HCT116 (cell line): ENCODE data around the gene SBK2. TPM values are rescaled to one million over a fixed set of nuclear protein-coding genes. Genes with fewer than 3 reads are reported as not detected.
A peak's percentile ranks its signal among the peaks of the same experiment; 100 is the strongest.

Source experiments
- ATAC-seq: fragments of 200-7000 bp; cut with Tn5 transposase; 2 replicates; pipeline ENCODE4 v1.9.1; 2020; ENCODE audit warnings: mild to moderate bottlenecking, moderate library complexity
- BruUV-seq: library from RNA; stranded (reverse); fragments of 400-500 nt; replicated peaks from 2 replicates; lab custom pipeline; 2021; lab: Mats Ljungman, UMichigan
- CTCF ChIA-PET: fragments of 300-600 bp; sonication (Branson Sonifier 250); formaldehyde crosslinking; loops from one replicate; lab custom pipeline; 2021; ENCODE audit warnings: antibody characterized with exemption; lab: Charles Lee
- POLR2A ChIA-PET: fragments of 300-600, 350-600 bp; sonication (Branson Sonifier 250); formaldehyde crosslinking; loops from one replicate; lab custom pipeline; 2021; ENCODE audit warnings: antibody characterized with exemption; lab: Charles Lee
- RAD21 ChIA-PET, 2 experiments: fragments of 300-600 bp; sonication (Branson Sonifier 250); formaldehyde crosslinking; loops; one replicate each; lab custom pipeline; 2023; ENCODE audit warnings: low total read pairs in 2 of 2; ENCODE audit not compliant: uncharacterized antibody in 2 of 2, unreplicated experiment in 2 of 2, low non-redundant PET in 1 of 2; lab: Charles Lee
- DNase-seq: peaks from one replicate; pipeline ENCODE4 v3.0.0-alpha.2; 2010; ENCODE audit warnings: low read depth, low spot score
- H2AFZ ChIP-seq: fragments of 200-600 bp; shearing (Covaris generic), sonication (generic); 2 replicates; pipeline ENCODE4 v1.6.1; 2017; ENCODE audit warnings: low read depth, mixed run types, mixed read lengths, antibody characterized with exemption, low read length; ENCODE audit not compliant: poor library complexity, severe bottlenecking
- H3K27ac ChIP-seq: 2 replicates; pipeline ENCODE4 v1.5.1; 2012; ENCODE audit warnings: low read depth, low read length
- H3K27me3 ChIP-seq: fragments of 200-600 bp; sonication (generic); 2 replicates; pipeline ENCODE4 v1.6.1; 2016; ENCODE audit warnings: mixed run types, low read length, mixed read lengths; ENCODE audit not compliant: insufficient read depth
- H3K36me3 ChIP-seq, 2 experiments: fragments of 200-500 bp in 1 of 2; fragments of 200-600 bp in 1 of 2; sonication (Bioruptor generic) in 1 of 2; sonication (generic) in 1 of 2; 2 replicates each; pipeline versions ENCODE4 v1.5.1 to v1.6.1; 2014 to 2016; ENCODE audit warnings: low read length in 2 of 2, inconsistent platforms in 1 of 2, mixed read lengths in 1 of 2, mixed run types in 1 of 2; ENCODE audit not compliant: insufficient read depth in 2 of 2, control insufficient read depth in 1 of 2
- H3K4me1 ChIP-seq, 2 experiments: fragments of 200-600 bp in 1 of 2; sonication (generic) in 1 of 2; 2 replicates each; pipeline versions ENCODE4 v1.5.1 to v1.6.1; 2012 to 2017; ENCODE audit warnings: low read length in 2 of 2, inconsistent platforms in 1 of 2, mild to moderate bottlenecking in 1 of 2, mixed read lengths in 1 of 2, mixed run types in 1 of 2, moderate library complexity in 1 of 2; ENCODE audit not compliant: insufficient read depth in 2 of 2, control insufficient read depth in 1 of 2
- H3K4me2 ChIP-seq: fragments of 200-600 bp; sonication (generic); 2 replicates; pipeline ENCODE4 v1.6.1; 2017; ENCODE audit warnings: mixed run types, low read length, mixed read lengths
- H3K4me3 ChIP-seq, 2 experiments: fragments of 200-600 bp in 1 of 2; sonication (generic) in 1 of 2; replicated peaks in 1 of 2; 2 replicates each; pipeline ENCODE4 v1.5.1; 2011 to 2016; ENCODE audit warnings: low read length in 2 of 2, control low read depth in 1 of 2, low read depth in 1 of 2, mild to moderate bottlenecking in 1 of 2, mixed read lengths in 1 of 2, mixed run types in 1 of 2
- H3K79me2 ChIP-seq: fragments of 200-600 bp; sonication (generic); 2 replicates; pipeline ENCODE4 v1.6.1; 2017; ENCODE audit warnings: mild to moderate bottlenecking, mixed run types, low read length, moderate library complexity, mixed read lengths; ENCODE audit not compliant: insufficient read depth
- H3K9ac ChIP-seq: fragments of 200-600 bp; sonication (generic); 2 replicates; pipeline ENCODE4 v1.6.1; 2016; ENCODE audit warnings: low read length, mixed read lengths
- H3K9me2 ChIP-seq: fragments of 200-600 bp; sonication (generic), shearing (Covaris generic); 2 replicates; pipeline ENCODE4 v1.6.1; 2017; ENCODE audit warnings: mixed run types, mild to moderate bottlenecking, moderate library complexity; ENCODE audit not compliant: insufficient read depth
- H3K9me3 ChIP-seq, 2 experiments: fragments of 200-500 bp in 1 of 2; fragments of 200-600 bp in 1 of 2; sonication (Bioruptor generic) in 1 of 2; sonication (generic) in 1 of 2; 2 replicates each; pipeline ENCODE4 v1.6.1; 2014 to 2017; ENCODE audit warnings: low read length in 2 of 2, mixed read lengths in 2 of 2, inconsistent platforms in 1 of 2, low read depth in 1 of 2, mild to moderate bottlenecking in 1 of 2, mixed run types in 1 of 2, moderate library complexity in 1 of 2; ENCODE audit not compliant: control insufficient read depth in 1 of 2, insufficient read depth in 1 of 2
- H4K20me1 ChIP-seq: fragments of 200-600 bp; sonication (generic), shearing (Covaris generic); 2 replicates; pipeline ENCODE4 v1.6.1; 2017; ENCODE audit warnings: mixed run types, mild to moderate bottlenecking, moderate library complexity; ENCODE audit not compliant: insufficient read depth
- CEBPB ChIP-seq: IDR thresholded peaks from 2 replicates; pipeline ENCODE4 v1.6.1; 2012; ENCODE audit warnings: low read depth
- ELF1 ChIP-seq: IDR thresholded peaks from 2 replicates; pipeline ENCODE4 v1.6.1; 2012; ENCODE audit warnings: low read depth, borderline replicate concordance
- EZH2phosphoT487 ChIP-seq: fragments of 200-600 bp; IDR thresholded peaks from 2 replicates; pipeline ENCODE4 v1.6.1; 2018; ENCODE audit warnings: antibody characterized with exemption, borderline replicate concordance
- POLR2A ChIP-seq: IDR thresholded peaks from 2 replicates; pipeline ENCODE4 v1.7.0; 2011; ENCODE audit warnings: borderline replicate concordance; ENCODE audit not compliant: insufficient read depth, insufficient read length; ENCODE audit errors: extremely low read depth
- POLR2AphosphoS5 ChIP-seq: IDR thresholded peaks from 2 replicates; pipeline ENCODE4 v1.6.1; 2011; ENCODE audit warnings: mild to moderate bottlenecking, low read depth, low read length, moderate library complexity
- YY1 ChIP-seq: IDR thresholded peaks from 2 replicates; pipeline ENCODE4 v1.6.1; 2011; ENCODE audit warnings: low read length, low read depth, moderate library complexity, mild to moderate bottlenecking; ENCODE audit not compliant: insufficient replicate concordance; ENCODE audit errors: extremely low read depth
- ZFX ChIP-seq: fragments of 450-650 bp; IDR thresholded peaks from 2 replicates; pipeline ENCODE4 v1.6.1; 2017
- ZNF274 ChIP-seq: fragments of 200-500 bp; sonication (Bioruptor generic); IDR thresholded peaks from 2 replicates; pipeline ENCODE4 v1.6.1; 2014; ENCODE audit warnings: mild to moderate bottlenecking, low read depth, low read length, inconsistent platforms
- intact Hi-C: fragments of 100-400 bp; cut with micrococcal nuclease; formaldehyde crosslinking; loops from 2 replicates; pipeline ENCODE4 v1.10.0; 2022
- total RNA-seq: library from RNA; stranded (reverse); gene quantifications from one replicate; pipeline ENCODE4 v1.2.1, GENCODE V29; 2021; ENCODE audit not compliant: unreplicated experiment
- TF ChIP-seq, protein P1 (sequence below): IDR thresholded peaks from 2 replicates; pipeline ENCODE4 v1.6.1; 2012

SBK2 gene
- total RNA-seq, 1 experiment from 2014 or later = 0.30 TPM

DNA sequence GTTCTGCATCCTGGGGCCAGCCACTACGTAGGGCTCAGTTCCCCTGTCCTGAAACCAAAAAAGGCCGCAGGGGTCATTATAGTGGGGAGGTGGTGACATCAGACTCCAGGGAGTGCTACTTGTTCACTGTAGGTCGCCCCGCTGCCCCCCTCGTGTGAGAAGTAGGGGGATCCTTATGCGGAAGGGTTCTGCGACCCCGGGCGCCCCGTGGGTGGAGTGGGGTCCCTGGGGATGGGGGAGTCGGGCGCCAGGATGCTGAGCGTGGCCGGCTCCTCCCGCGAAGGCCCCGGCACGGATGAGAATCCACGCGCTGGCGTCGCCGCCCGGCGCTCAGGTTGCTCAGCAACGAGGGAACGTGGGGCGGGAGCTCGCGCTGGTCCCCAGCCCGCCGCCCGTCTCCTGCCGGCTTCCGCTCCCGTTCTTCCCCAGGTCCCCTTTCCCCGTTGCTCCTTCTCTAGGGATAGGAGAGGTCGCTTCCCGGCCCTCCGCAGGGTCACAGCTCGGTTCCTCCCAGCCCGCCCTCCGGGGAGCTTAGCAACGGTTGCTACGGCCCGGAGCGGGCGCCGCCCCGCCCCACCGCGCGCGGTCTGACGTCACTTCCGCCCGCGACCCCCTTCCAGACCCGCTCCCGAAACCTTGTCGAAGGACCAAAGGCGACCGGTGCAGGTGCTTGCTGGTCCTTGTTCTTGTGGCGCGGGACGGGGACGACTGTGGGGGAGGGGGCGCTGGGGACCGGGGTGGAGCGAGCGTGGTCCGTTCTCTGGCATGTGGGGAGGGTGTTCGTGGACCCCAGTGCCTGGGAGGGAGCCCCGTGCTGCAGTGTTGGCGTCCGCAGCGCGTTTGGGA lies 52.1 kb downstream of the SBK2 start, which contains the start of gene NAT14:
Gene NAT14, plus strand, starts transcription at position 596 of the 846 bp plus-strand sequence. CDS start 521 bp downstream, outside the sequence.
- peak within 1 kb of the TSS; percentile 85 for H3K27ac ChIP-seq
- H4K20me1 ChIP-seq = no peaks in the 10 kb centered on the region
- H3K9me2 ChIP-seq = no peaks in the 10 kb centered on the region
- no peaks in the 10 kb centered on the region for H3K27me3 ChIP-seq
- peaks cover 7% of the 10 kb centered on the region; the same call in 1 of the 2 replicates for H3K79me2 ChIP-seq
- intact Hi-C loops = no loop called here
- no peaks in the 10 kb centered on the region for H3K36me3 ChIP-seq
- no TSS peak for BruUV-seq
- ATAC-seq (peak; percentile 75), DNase-seq (no peak)
- ChIA-PET RAD21 (no interaction called here), POLR2A (interaction anchor here (0.7 to 1.3 kb wide), 4 partner anchors 8 to 138 kb away, joined by 3 to 8 read pairs (median 5); partner anchors contain the start of gene ZNF628), CTCF (interaction anchor here (0.9 kb wide), 1 partner anchor 19 kb away, joined by 4 read pairs; no protein-coding TSS in a partner anchor)
- H3K4me3 ChIP-seq = peak within 1 kb of the TSS; percentile 79 to 80
- H3K4me2 ChIP-seq = peak within 1 kb of the TSS; percentile 97
- peak within 1 kb of the TSS; percentile 97 for H3K9ac ChIP-seq
- H3K4me1 ChIP-seq = peaks cover 10 to 34% of the 10 kb centered on the region in 2 experiments; a peak in 3 of 4 replicates
- H2AFZ ChIP-seq = no peak within 1 kb of the TSS
- no peak for TF ChIP-seq ELF1
- TF ChIP-seq POLR2AphosphoS5 = peak; percentile 63
- no peaks in the 10 kb centered on the region for H3K9me3 ChIP-seq

- intact Hi-C loops = no loop called here
- BruUV-seq = no TSS peak
- peaks cover 10 to 34% of the 10 kb centered on the region in 2 experiments; a peak in 3 of 4 replicates for H3K4me1 ChIP-seq
- CTCF ChIA-PET = interaction anchor here (0.9 kb wide), 1 partner anchor 20 kb away, joined by 4 read pairs; no protein-coding TSS in a partner anchor
- H3K36me3 ChIP-seq = no peaks in the 10 kb centered on the region
- H2AFZ ChIP-seq = no peak overlapping the region
- no peaks in the 10 kb centered on the region for H3K9me2 ChIP-seq
- no peaks in the 10 kb centered on the region for H3K9me3 ChIP-seq
- peak overlapping the region; percentile 97 for H3K4me2 ChIP-seq
- DNase-seq (no peak), ATAC-seq (no peak; the same call in 1 of the 2 replicates)
- RAD21 ChIA-PET = no interaction called here
- no peaks in the 10 kb centered on the region for H3K27me3 ChIP-seq
- POLR2A ChIA-PET = interaction anchor here (1.2 to 1.3 kb wide), 2 partner anchors 7 to 10 kb away, joined by 6 to 8 read pairs; partner anchors contain the start of gene ZNF628
- no peak for TF ChIP-seq YY1
- TF ChIP-seq CEBPB = no peak
- TF ChIP-seq EZH2phosphoT487 = no peak
- TF ChIP-seq, protein P1, sequence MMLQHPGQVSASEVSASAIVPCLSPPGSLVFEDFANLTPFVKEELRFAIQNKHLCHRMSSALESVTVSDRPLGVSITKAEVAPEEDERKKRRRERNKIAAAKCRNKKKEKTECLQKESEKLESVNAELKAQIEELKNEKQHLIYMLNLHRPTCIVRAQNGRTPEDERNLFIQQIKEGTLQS = no peak
- TF ChIP-seq ZFX = no peak
- no peak for TF ChIP-seq ZNF274
- TF ChIP-seq POLR2A = no peak
- H3K27ac ChIP-seq = peak overlapping the region; percentile 85
- H3K79me2 ChIP-seq = peaks cover 13% of the 10 kb centered on the region
- peak overlapping the region; percentile 97 for H3K9ac ChIP-seq
- peak overlapping the region; percentile 79 to 80 for H3K4me3 ChIP-seq
- H4K20me1 ChIP-seq = no peaks in the 10 kb centered on the region
Observed at GRCh38 chr19:55483706-55484592, 53.0 kb downstream of the SBK2 start.
